GM19455 (cell line): ENCODE measurements around the gene SEMA6C.

Experiments used
- ATAC-seq: cut with Tn5 transposase; IDR thresholded peaks from one replicate; pipeline ENCODE4 v1.9.1; 2021; ENCODE audit not compliant: unreplicated experiment

The SEMA6C gene

DNA sequence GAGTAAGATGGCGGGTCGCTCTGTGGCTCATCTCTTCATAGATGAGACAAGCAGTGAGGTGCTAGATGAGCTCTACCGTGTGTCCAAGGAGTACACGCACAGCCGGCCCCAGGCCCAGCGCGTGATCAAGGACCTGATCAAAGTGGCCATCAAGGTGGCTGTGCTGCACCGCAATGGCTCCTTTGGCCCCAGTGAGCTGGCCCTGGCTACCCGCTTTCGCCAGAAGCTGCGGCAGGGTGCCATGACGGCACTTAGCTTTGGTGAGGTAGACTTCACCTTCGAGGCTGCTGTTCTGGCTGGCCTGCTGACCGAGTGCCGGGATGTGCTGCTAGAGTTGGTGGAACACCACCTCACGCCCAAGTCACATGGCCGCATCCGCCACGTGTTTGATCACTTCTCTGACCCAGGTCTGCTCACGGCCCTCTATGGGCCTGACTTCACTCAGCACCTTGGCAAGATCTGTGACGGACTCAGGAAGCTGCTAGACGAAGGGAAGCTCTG, 12.4 kb upstream of the SEMA6C start:
- no peak for ATAC-seq

DNA sequence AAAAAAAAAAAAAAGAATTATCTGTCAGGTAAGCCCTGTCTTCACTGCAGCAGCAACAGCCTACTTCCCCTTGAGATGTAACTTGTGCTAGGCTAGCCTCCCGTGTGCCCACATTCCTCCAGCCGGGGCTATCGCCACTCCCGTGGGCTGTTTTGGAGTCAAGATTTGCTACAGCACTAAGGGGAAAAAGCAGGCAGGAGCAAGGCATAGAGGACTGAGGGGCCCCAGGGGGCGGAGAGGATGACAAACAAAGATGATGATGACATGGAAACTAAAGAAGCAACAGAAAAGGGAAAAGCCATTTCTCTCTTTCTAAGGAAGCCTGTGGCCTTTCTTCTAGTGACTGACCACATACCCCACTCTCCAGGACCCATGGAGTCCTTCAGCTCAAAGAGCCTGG, 11.9 kb upstream of the SEMA6C start:
- ATAC-seq = no peak

DNA sequence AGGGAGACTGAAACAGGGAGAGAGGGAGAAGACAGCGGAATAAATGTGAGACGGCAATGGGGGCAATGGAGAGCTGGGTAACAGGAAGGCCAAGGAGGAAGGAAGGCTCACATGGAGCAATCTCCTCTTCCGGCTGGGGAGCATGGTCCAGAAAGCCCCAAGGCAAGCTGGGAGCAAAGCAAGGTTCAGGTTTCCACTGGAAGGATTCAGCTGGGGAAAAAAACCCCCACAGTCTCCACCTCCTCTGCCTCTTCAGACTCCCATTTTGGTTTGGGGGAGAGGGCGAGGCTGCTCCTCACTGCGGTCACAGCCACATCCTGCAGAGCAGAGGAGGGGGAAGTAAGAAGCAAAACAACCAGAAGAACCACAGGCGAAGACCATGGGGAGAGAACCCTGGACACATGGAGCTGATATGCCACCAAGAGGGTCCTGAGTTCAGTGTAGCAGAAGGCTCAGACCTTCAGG, 10.7 kb upstream of the SEMA6C start:
- ATAC-seq = no peak

DNA sequence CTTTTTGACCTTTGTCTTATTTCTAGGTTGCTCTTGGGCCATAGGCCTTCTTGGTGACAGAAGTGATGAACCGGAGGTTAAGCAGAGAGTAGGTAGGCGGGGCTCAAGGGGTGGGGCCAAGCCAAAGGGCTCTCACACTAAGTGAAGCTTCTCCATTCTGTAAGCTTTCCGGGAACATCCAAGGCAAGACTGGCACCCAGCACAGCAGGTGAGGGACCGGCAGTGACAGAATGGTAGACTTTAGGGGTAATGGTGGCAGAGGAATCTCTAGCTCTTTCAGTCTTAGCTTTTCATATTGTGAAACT, 10.0 kb upstream of the SEMA6C start, which contains the start of gene TNFAIP8L2:
TNFAIP8L2 (plus strand) TSS at position 135 of the 305 bp plus-strand sequence. CDS start 2,049 bp downstream, outside the sequence.
- peak; percentile 54 for ATAC-seq

DNA sequence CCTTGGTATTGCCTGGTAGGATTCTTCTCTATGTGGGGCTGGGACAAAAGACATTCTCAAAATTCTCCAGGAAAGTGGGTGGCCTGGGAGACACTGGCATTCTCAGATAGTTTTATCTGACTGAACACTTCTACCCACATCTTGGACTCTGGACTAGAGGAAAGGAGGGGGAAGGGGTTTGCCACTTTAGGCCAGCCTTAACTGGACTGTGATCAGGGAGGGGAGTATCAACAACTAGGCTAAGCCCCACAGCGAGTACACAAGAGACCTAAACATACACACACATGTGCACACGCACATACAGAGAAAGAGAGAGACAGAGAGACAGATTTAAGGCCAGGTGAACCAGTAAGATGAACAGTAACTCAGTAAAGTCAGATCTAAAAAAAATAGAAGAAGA, 1.2 kb upstream of the SEMA6C start:
- no peak for ATAC-seq

DNA sequence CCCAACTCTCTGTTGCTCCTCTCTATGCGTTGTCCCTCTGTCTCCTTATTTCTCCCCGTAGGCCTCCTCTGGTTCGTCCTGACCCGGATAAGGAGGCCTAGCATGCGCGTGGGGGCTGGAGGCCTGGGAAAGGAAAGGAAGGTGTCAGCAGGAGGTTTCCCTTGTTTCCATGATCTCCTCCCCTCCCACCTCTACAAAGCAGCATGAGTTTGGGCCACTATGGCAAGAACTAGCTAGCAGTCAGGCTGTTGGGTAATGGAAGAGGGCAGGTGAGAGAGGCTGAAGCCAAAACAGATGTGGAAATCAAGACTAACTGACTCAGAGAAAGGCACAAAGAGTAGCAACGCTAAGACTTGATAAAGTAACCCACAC, 687 bp upstream of the SEMA6C start:
- ATAC-seq = no peak

DNA sequence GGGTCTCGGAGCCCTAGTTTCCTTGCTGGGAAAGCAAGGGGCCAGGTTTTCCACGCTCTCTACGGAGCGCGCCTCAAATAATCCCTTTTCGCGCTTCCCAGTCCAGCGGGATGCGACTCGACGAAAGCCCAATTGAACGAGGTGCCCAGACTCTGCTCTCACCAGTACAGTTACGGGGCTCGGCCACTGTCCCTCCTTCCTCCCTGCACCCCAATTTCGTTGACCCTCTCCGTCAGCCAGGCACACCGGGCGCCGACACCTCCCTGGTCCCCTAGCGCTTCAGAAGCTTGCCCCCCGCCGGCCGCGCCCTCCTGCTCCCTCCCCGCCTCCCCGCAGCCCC, 389 bp downstream of the SEMA6C start:
- no peak for ATAC-seq

DNA sequence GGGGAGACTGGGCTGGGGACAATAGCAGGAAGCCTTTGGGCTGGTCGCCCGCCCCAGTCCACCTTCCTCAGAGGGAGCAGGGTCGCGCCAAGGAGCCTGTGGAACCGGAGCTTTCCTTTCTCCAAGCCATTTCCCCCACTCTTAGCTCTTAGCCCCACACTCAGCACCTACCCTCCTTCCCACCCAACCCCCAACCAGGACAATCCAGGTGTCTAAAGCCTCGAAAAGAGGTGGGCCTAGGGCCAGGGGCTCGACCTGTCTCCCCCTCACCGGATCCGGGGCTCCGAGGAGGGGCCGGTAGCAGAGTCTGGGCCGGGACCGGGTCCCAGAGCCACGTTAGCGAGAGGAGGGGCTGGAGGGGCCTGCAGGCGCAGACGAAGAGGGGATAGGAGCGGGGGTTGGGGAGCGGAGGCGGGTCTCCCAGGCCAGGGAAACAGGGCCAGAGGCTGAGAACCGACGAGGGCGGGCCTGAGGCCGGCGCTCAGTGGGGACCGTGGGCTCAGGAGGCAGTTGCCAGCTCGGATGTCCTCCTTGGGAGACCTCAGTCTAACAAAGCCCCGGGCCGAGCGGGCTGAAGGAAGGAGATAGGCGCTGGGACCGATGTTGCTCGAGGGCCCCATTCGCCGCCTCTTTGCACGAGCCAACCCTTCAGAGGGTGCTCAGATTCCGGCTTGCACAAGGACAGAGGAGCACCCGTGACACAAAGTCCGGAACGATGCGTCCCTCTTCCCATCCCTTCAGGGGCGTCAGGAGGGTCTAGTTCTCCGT, 943 bp downstream of the SEMA6C start:
- ATAC-seq = no peak

DNA sequence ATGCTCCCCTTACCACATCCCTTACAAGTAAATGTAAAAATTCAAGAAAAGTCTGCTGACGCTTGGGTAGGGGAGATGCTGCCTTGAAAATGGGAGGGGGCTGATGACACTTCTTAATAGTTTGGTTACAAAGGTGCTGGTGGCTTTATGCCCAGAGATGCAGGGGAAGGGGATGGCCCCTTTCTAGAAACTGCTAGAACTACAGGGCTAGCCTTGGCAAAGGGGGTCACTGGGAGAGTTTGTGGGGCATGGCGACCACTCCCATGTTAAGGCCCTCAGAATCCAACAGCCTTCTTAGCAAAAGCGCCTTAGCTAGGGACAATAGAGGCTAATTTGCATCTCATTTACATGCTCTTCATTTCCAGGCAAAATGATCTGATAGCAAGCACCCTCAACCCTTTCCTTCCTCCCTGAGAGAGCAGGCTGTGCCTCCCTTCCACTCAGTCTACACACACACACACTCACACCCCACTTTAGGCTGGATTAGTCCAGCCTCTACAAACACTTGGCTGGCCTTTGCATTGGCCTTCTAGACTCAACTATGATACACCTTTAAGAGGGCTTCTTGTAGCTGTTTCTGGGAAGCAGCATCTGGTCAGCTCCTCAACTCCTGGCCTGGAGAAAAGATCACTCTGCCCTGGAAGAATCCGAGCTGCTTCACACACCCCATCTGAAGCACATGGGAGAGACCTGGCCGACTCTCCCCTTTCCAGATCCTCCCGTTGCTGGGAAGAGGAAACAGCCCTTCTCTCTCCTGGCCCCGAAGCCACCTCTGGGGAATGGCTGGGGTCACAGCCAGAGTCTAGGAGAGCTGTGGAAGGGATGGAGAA, 1.7 kb downstream of the SEMA6C start:
- no peak for ATAC-seq

DNA sequence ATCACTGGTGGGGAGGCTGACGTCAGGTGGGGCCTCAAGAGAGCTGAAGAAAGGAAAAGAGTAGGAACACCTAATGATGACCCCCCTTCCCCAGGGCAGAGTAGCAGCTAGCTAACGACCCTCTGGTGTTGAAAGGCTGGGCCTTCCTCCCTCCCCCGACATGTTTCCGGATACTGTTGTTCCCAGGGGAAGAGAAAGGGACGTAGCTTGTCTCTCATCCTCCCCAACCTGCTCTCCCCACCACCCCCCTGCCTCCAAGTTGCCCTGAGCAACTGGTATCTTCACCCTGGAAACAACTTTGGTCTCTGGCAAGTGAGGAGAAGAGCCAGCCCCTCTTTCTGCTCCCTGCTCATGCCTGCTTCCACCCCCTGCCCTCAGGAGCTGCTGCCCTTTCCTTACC, 2.4 kb downstream of the SEMA6C start:
- no peak for ATAC-seq

DNA sequence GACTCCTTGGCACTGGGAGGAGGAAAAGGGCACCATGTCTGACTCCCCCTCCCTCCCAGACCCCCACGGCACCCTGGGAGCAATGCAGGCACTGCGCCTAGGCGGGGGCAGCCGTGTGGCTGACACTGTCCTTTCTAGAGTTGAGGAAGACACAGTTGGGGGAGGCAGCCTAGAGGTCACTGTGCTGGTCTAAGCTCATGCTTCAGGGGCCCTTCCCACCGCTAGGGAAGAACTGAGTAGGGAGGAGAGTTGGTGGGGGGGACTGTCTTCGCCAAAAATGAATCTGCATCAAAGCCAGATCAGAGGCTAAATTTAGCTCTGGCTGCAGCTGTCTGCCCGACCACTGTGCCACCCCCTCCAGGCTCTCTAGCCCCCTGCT, 3.4 kb downstream of the SEMA6C start:
- ATAC-seq = no peak

DNA sequence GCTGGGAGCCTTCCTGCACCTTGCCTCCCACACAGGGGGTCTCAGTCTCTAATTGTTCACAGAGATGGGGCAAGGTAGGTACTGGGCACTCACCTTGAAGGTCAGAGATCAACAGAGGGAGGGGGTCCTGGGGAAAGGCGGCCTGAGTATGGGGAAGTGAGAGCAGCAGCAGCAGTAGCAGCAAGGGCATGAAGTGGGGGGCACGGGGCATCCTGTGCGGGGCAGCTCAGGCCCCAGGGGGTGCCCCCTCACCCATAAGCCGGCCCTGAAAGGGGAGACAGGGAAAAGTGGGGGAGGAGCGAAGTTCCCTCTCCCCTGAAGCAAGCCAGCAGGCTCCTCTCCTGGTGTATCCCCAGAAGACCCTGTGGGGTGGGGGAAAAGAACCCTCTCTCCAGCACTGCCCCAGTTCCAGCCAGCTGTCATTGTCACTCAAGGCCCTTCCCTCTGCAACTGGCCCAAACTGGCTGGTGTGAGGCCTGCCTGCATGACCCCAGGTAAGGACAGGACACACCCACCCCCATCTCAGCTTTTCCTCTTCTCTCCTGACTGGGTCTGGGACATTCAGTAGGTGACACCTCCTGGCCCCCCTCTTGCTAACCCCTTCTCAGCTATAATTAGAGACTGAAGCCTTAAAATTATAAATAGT, 3.9 kb downstream of the SEMA6C start:
- ATAC-seq = no peak

DNA sequence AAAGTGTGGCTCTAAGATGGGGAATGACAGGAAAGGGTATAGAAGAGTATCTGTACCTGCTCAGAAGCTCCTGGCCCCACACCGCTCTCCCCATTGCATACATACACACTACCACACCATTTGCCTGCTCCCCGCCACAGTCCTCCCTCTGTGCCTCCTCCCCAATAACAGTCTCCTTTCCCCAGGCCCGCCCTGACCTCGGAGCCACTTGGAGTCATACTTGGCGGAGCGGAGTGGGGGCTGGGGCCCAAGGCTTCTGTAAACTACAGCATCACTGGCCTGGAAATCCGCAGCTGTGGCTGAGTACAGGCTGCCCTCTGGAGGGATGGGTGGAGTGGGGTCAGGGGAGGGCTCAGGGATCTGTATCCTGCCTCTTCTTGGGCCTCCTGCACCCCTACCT, 8.6 kb downstream of the SEMA6C start:
- ATAC-seq = no peak

DNA sequence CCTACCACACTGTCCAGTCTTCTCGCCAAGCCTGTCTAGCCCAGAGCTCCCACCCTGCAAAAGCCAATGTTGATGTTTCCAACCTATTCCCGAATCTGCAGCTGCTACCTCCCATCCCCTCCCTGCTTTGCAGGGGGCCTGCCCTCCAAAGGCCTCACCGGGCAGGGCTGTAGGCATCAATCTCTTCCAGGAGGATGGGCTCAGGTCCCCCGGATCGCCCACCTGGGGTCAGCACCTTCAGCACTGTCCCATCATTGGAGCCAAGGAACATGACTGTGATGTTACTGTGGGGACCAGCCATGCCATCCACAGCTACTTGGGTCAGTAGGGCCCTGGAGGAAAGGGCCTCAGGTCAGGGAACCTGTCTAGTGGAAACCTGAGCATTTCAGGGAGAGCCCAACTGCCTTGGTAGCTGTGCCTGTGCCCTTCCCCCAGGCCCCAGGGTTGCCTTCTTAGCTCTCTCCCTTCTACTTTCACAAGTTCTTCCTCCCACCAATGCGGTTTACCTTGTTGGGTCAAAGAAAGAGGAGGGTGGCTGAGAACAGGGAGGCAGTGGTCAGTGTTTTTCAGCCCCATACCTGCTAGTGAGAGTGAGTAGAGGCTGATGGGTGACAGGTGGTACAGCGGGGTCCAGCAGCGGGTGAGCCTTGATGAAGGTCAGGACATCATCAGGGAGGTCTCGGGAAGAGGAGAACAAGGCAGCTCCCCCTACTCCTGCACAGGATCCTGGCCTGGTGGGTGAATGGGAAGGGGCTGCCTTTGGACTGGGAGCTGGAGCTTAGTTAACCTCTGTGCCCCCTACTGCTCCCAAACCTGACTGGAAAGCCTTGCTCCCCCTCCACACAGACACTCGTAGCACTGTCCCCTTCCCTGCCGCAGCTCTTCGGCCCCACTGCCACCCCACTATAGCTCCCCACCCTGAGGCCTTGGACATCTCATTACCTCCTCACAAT, 10.7 kb downstream of the SEMA6C start:
- ATAC-seq = no peak

DNA sequence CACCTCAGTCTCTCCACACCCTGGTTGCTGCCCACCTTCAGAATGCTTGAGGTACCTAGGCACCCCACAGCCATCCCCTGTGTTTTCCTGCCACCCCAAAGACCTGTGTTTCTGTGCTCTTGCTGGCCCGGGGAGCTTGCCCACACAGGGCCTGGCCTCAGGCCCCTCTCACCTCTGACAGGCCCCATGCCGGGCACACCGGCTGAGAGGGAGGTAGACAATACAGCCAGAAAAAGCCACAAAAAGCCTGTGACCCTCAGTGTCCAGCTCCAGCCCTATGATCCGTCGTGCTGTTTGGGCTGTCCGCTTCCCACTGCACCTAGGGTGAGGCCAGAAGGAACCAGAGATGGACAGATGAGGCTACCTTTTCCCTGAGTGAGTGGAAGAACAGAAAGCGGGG, 11.4 kb downstream of the SEMA6C start:
- no peak for ATAC-seq

DNA sequence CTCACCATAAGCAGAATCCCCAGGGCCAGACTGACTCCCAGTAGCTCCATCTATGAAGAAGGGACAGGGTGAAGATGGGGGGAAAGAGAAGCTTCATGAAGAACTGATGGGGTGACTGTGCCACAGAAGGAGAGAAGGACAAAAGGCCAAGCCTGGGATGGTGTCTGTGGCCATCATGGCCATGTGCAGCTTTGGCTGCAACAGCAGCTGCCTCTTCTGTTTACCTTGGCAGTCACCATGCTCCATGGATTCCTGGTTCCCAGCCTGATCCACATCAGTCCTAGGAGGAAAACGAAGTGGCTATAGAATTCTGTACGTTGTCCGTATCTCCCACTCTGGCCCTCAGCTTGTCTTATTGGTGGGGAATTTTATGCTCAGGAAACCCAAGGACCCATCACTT, 12.0 kb downstream of the SEMA6C start:
- ATAC-seq = no peak

DNA sequence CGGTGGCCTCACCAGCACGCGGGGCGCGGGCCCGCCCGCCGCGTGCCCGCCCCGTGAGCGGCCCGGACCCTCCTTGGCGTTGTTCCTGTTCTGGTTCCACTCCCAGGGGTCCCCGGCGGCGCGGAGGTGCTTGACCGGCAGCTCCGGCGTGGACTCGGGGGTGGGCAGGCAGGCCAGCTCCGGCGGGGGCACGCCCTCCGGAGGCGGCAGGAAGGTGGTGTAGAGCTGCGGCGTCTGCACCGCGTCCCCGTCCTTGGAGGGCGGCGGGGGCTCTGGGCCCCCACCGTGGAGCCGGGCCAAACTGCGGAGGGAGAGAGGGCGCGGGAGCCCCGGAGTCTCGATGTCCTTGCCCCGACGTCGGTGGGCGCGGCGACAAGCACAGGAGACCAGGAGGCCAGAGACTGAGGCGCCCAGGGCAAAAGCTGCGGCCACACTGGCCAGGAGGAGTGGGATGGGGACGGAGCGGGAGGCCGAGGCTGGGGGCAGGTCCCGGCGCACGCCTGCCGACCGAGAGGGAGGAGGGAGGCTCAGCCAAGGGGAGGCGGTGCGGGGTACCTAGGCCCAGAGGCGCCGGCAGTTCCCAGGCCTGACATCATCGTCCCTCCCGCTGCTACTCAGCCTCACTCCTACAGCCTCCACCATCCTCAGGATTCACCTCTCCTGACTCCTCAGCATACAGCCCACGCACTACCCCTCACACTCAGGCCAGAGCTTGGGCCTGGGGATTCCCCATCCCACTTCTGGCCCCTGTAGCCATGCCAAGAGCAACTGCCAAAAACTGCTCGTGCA, 13.2 kb downstream of the SEMA6C start:
- no peak for ATAC-seq

DNA sequence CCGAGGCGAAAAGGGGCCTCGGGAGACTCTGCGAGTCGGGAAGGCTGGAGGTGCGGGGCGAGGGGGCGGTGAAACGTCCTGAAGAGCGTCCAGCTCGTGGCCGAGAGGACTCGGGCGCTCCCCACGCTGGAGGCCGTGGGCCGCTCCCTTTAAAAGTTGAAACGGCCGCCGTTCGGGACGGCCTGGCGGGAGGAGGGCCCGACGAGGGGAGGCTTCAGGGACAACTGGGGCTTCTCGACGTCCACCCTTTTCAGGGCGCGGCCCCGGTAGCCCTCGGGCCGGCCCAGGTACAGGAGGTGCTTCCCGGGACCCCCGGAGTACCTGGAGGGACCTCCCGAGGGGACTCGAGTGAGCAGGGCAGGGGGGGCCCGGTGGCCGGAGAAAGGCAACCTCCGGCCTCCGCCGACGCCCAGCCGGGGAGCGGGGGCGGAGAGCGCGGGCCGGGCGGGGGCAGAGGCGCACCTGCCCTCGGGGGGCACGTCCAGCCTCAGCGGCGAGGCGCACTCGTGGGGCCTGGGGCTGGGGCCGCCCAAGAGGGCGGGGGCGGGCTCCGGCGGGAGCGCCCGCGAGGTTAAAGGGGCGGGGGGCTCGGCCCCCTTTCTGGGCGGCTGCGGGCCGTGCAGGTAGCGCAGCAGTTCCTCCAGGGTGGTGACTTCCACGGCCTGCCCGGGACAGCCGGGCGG, 14.0 kb downstream of the SEMA6C start:
- no peak for ATAC-seq

DNA sequence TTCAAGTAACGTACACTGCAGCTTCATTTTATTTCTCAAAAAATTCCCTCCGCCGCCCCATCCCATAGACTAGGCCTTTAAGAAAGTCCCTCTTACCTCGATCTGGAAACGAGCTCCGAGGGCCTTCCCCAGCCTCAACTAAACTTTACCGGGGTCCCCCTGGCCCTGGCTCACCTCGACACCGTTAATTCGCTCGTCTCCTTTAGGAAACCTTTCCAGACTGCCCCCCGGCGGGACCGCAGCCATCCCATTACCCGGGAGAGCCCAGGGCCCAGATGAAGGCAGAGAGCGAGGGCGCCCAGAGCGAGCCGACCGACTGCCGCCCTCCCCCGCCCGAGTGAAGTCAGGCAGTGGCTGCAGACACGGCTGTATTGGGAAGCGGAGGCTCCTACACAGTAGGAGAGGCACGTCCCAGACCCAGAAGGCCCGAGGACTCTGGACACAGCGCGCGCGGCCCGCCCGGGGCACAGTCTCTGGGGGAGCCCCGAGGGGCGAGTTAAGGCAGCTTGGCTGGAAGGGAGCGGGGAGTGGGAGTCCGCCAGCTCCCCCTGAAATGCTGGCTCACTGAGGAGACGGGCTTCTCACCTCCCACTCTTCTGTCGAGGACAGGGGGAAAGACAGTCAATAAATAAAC, 14.6 kb downstream of the SEMA6C start:
- no peak for ATAC-seq
